ENCODE results near the gene STPG1.

STPG1 gene

GRCh38 chr1:24416666-24417391 lies 3.2 kb upstream of the STPG1 start:
- DNase-seq = peak; percentile 94

GRCh38 chr1:24415910-24416665 lies 2.5 kb upstream of the STPG1 start:
- H3K27ac ChIP-seq (ENCODE audit: low read length) = peak overlapping the region; percentile 60
- H3F3A ChIP-seq (ENCODE audit: insufficient read depth, low read length) = peaks cover 19% of the 10 kb centered on the region
- H3K9ac ChIP-seq (ENCODE audit: low read length) = peak overlapping the region; percentile 50
- peak overlapping the region; percentile 70 for H3K4me3 ChIP-seq (ENCODE audit: low read length)
- no peaks in the 10 kb centered on the region for H3K9me3 ChIP-seq (replicated peaks; ENCODE audit: insufficient read depth, low read length)
- DNase-seq = peak; percentile 25
- no peaks in the 10 kb centered on the region for H3K27me3 ChIP-seq (replicated peaks; ENCODE audit: insufficient read depth, low read length)
- TF ChIP-seq EZH2phosphoT487 (IDR thresholded peaks at IDR 0.05; ENCODE audit: low read length) = no peak
- TF ChIP-seq CTCF (IDR thresholded peaks at IDR 0.05; ENCODE audit: low read length) = no peak
- TF ChIP-seq EZH2 (optimal IDR thresholded peaks at IDR 0.05; ENCODE audit: low read depth, low read length) = no peak
- H3K36me3 ChIP-seq (replicated peaks; ENCODE audit: insufficient read depth, low read length) = 0 out of 2 replicates have a peak, but pooled peaks cover 4% of the 10 kb centered on the region
- H4K20me1 ChIP-seq (ENCODE audit: insufficient read depth, low read length) = no peaks in the 10 kb centered on the region
- peak overlapping the region; percentile 92 for H3K4me2 ChIP-seq (ENCODE audit: low read depth, low read length)
- H3K79me2 ChIP-seq (ENCODE audit: low read length) = peaks cover 39% of the 10 kb centered on the region
- H3K9me2 ChIP-seq (replicated peaks; ENCODE audit: insufficient read depth, low read length) = no peaks in the 10 kb centered on the region
- H3K4me1 ChIP-seq (ENCODE audit: low read length) = peaks cover 18% of the 10 kb centered on the region
- H2AFZ ChIP-seq (ENCODE audit: low read length) = peak overlapping the region; percentile 80

More at GRCh38 chr1:24416666-24417391, 3.2 kb upstream of the STPG1 start:
- H2AFZ ChIP-seq (ENCODE audit: low read length) = peak overlapping the region; percentile 80
- no peaks in the 10 kb centered on the region for H3K9me2 ChIP-seq (replicated peaks; ENCODE audit: insufficient read depth, low read length)
- peak overlapping the region; percentile 60 for H3K27ac ChIP-seq (ENCODE audit: low read length)
- H3K36me3 ChIP-seq (replicated peaks; ENCODE audit: insufficient read depth, low read length) = 0 out of 2 replicates have a peak, but pooled peaks cover 4% of the 10 kb centered on the region
- no peaks in the 10 kb centered on the region for H4K20me1 ChIP-seq (ENCODE audit: insufficient read depth, low read length)
- TF ChIP-seq CTCF (IDR thresholded peaks at IDR 0.05; ENCODE audit: low read length) (no peak), EZH2phosphoT487 (IDR thresholded peaks at IDR 0.05; ENCODE audit: low read length) (no peak), EZH2 (optimal IDR thresholded peaks at IDR 0.05; ENCODE audit: low read depth, low read length) (no peak)
- peaks cover 19% of the 10 kb centered on the region for H3F3A ChIP-seq (ENCODE audit: insufficient read depth, low read length)
- no peaks in the 10 kb centered on the region for H3K27me3 ChIP-seq (replicated peaks; ENCODE audit: insufficient read depth, low read length)
- peak overlapping the region; percentile 92 for H3K4me2 ChIP-seq (ENCODE audit: low read depth, low read length)
- H3K9me3 ChIP-seq (replicated peaks; ENCODE audit: insufficient read depth, low read length) = no peaks in the 10 kb centered on the region
- H3K79me2 ChIP-seq (ENCODE audit: low read length) = peaks cover 39% of the 10 kb centered on the region
- H3K4me1 ChIP-seq (ENCODE audit: low read length) = peaks cover 18% of the 10 kb centered on the region
- peak overlapping the region; percentile 70 for H3K4me3 ChIP-seq (ENCODE audit: low read length)
- peak overlapping the region; percentile 50 for H3K9ac ChIP-seq (ENCODE audit: low read length)

- peak within 1 kb of the TSS; percentile 80 for H2AFZ ChIP-seq (ENCODE audit: low read length)
- H3K4me1 ChIP-seq (ENCODE audit: low read length) = peaks cover 18% of the 10 kb centered on the region
- no peak for TF ChIP-seq EZH2 (optimal IDR thresholded peaks at IDR 0.05; ENCODE audit: low read depth, low read length)
- no peak for TF ChIP-seq EZH2phosphoT487 (IDR thresholded peaks at IDR 0.05; ENCODE audit: low read length)
- TF ChIP-seq CTCF (IDR thresholded peaks at IDR 0.05; ENCODE audit: low read length) = peak; percentile 71
- peaks cover 19% of the 10 kb centered on the region for H3F3A ChIP-seq (ENCODE audit: insufficient read depth, low read length)
- peak within 1 kb of the TSS; percentile 50 for H3K9ac ChIP-seq (ENCODE audit: low read length)
- DNase-seq = peak; percentile 99
- no peaks in the 10 kb centered on the region for H4K20me1 ChIP-seq (ENCODE audit: insufficient read depth, low read length)
- no peaks in the 10 kb centered on the region for H3K27me3 ChIP-seq (replicated peaks; ENCODE audit: insufficient read depth, low read length)
- H3K36me3 ChIP-seq (replicated peaks; ENCODE audit: insufficient read depth, low read length) = 0 out of 2 replicates have a peak, but pooled peaks cover 4% of the 10 kb centered on the region
- H3K4me3 ChIP-seq (ENCODE audit: low read length) = peak within 1 kb of the TSS; percentile 70
- H3K27ac ChIP-seq (ENCODE audit: low read length) = peak within 1 kb of the TSS; percentile 60
- H3K79me2 ChIP-seq (ENCODE audit: low read length) = peaks cover 39% of the 10 kb centered on the region
- H3K9me2 ChIP-seq (replicated peaks; ENCODE audit: insufficient read depth, low read length) = no peaks in the 10 kb centered on the region
- H3K9me3 ChIP-seq (replicated peaks; ENCODE audit: insufficient read depth, low read length) = no peaks in the 10 kb centered on the region
- H3K4me2 ChIP-seq (ENCODE audit: low read depth, low read length) = peak within 1 kb of the TSS; percentile 92
Observed at GRCh38 chr1:24415334-24415909, 1.8 kb upstream of the STPG1 start, which contains the start of gene NIPAL3. Gene NIPAL3, plus strand, starts transcription at chr1:24415802. Its CDS starts 3,746 bp downstream, at chr1:24419548.
